GM12801 (cell line): Measurements from ENCODE around the gene SCN4A.

Source experiments
- TF ChIP-seq, protein P1 (sequence below): IDR thresholded peaks from one replicate; pipeline ENCODE4 v1.5.1; 2011; ENCODE audit warnings: control low read depth; ENCODE audit not compliant: insufficient read length; ENCODE audit errors: extremely low read depth

Gene SCN4A

GRCh38 chr17:63961355-63962212, 11.1 kb downstream of the SCN4A start:
- TF ChIP-seq, protein P1, sequence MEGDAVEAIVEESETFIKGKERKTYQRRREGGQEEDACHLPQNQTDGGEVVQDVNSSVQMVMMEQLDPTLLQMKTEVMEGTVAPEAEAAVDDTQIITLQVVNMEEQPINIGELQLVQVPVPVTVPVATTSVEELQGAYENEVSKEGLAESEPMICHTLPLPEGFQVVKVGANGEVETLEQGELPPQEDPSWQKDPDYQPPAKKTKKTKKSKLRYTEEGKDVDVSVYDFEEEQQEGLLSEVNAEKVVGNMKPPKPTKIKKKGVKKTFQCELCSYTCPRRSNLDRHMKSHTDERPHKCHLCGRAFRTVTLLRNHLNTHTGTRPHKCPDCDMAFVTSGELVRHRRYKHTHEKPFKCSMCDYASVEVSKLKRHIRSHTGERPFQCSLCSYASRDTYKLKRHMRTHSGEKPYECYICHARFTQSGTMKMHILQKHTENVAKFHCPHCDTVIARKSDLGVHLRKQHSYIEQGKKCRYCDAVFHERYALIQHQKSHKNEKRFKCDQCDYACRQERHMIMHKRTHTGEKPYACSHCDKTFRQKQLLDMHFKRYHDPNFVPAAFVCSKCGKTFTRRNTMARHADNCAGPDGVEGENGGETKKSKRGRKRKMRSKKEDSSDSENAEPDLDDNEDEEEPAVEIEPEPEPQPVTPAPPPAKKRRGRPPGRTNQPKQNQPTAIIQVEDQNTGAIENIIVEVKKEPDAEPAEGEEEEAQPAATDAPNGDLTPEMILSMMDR: no peak

- TF ChIP-seq, protein P1: no peak
Measured at GRCh38 chr17:63960430-63960829, 12.3 kb downstream of the SCN4A start.

- TF ChIP-seq, protein P1: no peak
Measured at GRCh38 chr17:63960006-63960405, 12.7 kb downstream of the SCN4A start.

DNA sequence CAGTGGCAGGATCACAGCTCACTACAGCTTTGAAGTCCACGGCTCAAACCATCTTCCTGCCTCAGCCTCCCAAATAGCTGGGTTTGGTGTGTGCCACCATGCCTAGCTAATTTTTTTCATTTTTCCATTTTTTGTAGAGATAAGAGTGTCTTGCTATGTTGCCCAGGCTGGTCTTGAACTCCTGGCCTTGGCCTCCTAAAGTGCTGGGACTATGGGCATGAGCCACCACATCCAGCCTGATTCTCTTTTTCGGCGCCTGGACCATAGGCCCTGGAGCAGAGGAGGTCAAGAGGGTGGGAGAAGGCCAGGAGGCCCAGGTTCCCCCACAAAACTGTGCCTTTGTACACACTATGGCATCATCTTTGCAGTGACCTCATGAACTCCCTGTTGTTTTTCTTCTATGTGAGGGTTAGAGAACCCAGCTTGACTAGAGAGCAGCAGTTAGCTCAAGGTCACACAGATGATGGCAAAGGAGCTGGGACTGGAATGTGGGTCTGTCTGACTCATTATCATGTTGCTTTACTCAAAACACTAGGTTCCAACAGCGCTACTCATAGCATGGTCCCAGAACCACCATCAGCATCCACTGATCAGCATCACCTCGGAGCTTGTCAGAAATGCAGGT, 16.3 kb downstream of the SCN4A start:
- TF ChIP-seq, protein P1: no peak

GRCh38 chr17:63955791-63956190, 16.9 kb downstream of the SCN4A start:
- TF ChIP-seq, protein P1: no peak

- TF ChIP-seq, protein P1: no peak
Measured at GRCh38 chr17:63955232-63955631, 17.5 kb downstream of the SCN4A start.

DNA sequence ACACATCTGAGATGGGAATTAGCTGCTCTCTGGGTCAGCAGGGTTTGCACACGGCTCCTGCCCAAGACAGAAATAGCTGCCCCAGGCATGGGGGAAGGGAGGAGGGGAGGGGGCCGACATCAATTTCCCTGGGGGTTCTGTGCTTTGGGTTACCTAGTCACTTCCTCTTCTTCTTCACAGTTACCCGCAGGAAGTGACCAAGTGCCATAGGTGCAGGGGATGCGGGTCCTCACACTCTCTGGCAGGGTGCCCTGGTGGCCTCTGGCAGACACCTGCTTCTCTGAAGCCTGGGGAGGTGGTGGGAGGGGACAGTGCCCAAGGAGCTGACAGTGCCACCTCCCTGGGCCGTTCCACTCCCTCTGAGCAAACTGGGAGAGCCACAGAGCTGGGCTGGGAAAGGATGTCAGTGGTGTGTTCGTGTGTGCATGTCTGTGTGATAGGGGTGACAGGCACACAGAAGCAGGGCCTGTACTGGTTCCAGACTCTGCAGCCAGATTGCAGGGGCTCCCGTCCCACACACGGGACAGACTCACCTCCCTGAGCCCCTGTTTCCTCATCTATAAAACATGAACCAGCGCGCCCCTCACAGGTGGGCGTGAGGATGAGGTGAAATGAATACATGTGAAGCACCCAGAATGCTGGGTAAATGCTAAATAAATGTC, 18.2 kb downstream of the SCN4A start:
- TF ChIP-seq, protein P1: no peak
